Activated gamma-delta T cell treated with anti-CD3 and anti-CD28 coated beads, Interleukin-2, amount 50 U/mL, for 16 hours (primary cell): Measurements from ENCODE around the gene DCLK1.
"Not testable (repeated sequence)": the region's sequence is repeated elsewhere in the genome, so short reads cannot be mapped to it uniquely, and the experiment has no call there.

Experiments used
- DNase-seq: peaks from one replicate; pipeline ENCODE4 v3.0.0-alpha.2; 2020; ENCODE audit warnings: low read depth

Gene DCLK1

GRCh38 chr13:35984287-35984686 lies 146.9 kb downstream of the DCLK1 start:
- no peak for DNase-seq

DNA sequence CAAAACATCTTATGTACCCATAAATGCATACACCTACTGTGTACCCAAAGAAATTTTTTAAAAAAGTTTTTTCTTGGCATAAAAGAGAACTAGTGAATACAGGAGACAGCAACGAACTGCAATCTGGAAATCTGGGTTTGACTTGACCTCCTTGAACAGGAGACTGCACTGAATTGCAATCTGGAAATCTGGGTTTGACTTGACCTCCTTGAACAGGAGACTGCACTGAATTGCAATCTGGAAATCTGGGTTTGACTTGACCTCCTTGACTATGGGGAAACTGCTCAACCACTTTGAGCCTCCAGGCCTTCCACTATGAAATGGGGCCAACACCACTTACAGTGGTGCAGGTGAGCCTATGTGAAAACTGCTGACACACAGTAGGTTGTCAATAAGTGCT lies 147.5 kb downstream of the DCLK1 start:
- not testable (repeated sequence) for DNase-seq

DNA sequence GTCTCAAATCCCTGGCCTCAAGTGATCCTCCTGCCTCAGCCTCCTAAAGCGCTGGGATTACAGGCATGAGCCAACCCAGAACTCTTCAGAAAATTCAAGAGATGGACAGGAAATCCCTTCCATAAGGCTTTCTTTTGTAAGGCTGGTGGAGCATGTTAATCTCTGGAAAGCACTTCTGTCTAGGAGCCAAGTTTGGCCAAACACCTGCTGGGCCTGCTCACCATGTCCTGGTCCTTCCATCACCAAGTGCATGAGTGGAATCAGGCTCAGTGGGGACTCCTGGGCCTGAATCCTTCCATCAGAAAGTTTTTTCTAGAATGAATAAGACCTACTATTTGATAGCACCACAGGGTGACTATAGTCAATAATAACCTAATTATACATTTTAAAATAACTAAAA lies 148.0 kb downstream of the DCLK1 start:
- DNase-seq: no peak

DNA sequence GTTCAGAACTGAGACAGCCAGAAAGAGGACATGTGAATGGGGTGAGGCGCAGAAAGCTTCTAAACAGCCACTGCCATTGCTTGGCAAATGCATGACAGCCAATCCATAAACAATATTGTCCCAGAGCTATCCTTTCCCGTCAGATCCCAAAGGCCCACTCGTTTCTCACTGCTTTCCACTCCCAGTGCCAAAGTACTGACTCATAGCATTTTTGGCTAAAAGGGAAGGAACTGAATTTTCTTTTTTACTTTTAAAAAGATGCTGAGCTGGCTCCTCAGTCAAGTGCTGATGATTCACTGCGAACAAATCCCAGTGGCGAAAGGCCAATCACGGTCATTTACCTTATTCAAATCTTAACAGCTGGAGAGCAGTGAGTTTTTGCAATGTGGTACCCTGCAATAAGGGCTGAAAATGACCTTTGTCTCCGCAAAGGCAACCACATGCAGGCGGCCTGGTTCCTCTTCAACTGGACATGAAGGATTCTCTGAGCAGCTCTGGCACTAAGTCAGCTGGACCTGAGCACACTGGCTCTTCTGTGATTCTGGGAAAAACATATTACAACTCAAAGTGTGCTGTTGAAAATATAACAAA lies 151.7 kb downstream of the DCLK1 start:
- no peak for DNase-seq

DNA sequence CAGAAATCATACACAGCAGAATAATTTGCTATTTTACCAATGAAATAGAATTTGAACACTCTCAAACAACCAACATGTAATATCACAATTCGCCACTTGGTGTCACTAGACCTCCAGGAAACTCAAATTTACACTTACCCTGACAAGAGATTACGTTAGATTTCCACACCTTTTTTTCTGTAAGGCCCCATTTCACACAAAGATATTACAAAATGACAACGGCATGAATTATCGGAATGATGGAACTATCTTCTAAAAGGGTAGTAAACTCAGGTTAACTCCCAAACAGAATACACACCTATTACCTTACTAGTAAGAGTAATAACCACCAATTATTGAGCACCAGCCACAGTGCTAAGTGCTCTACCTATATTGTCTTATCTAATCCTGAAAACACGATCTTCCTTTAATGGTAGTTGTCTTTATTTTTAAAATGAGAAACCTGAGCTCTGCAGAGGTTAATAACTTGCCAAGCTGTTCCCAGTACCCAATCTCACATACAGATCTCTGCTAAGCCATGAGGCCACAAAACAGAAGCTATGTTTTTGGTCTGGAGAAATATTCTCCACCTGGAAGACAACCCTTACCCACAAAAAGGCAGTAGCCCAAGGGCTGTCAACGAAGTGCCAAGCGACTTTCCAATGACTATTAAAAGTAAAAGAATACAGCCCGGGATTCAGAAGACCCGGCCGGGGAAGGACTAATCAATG lies 152.4 kb downstream of the DCLK1 start:
- no peak for DNase-seq

DNA sequence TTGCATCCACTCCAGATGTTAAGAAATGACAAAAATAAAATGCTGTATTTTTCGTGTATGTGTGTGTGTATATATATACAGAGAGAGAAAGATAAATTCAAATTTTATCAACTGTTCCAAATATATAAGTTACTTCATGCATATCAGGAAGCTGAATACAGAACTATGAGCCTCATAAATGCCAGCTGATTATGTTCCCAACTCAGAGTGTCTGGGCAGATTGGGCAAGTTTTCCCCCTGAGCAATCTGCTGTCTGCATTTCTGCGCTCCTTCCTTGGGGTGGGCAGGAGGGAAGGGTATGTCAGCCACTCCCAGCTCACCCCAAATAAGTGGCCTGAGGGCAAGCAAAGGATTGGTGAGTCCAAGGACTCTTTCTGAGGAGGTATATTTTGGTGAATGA lies 154.1 kb downstream of the DCLK1 start:
- DNase-seq: no peak

GRCh38 chr13:35976126-35976525 lies 155.1 kb downstream of the DCLK1 start:
- no peak for DNase-seq

DNA sequence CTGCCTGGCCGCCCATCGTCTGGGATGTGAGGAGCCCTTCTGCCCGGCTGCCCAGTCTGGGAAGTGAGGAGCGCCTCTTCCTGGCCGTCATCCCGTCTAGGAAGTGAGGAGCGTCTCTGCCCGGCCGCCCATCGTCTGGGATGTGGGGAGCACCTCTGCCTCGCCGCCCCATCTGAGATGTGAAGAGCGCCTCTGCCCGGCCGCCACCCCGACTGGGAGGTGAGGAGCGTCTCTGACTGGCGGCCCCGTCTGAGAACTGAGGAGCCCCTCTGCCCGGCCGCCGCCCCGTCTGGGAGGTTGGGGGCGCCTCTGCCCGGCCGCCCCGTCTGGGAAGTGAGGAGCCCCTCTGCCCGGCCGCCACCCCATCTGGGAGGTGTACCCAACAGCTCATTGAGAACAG lies 164.2 kb downstream of the DCLK1 start:
- DNase-seq: not testable (repeated sequence)

- no peak for DNase-seq
These were observed 165.2 kb downstream of the DCLK1 start for GRCh38 chr13:35966024-35966423.

DNA sequence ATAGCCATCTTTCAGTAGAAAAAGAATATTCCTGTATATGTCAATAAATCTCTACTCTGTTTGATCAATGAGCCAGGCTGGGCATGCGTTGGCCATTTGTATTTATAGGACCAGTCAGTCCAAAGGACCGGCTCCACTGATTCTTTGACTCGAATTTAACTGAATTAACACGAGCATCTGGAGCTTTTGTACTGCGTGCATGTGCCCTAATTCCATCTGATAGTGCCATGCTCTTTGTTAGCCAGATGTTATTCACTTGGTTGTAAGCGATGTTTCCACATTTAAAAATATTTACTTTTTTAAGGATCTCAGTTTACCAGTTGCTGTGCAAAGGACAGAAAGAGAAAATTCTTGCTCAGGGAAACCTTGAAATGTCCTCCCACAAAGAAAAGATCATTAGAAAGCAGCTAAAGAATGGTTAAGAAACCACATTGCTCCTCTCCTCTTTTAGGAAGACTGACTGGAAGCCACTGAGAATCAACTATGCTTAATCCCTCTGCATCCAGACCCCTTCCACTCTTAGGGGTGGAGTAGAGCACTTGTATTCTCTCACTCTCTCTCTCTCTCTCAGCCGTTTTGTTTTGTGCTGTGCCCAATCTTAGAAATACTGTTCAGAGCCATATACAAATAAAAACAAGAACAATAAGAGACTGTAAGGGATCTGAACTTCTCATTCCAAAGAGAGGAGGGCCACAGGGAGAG lies 165.8 kb downstream of the DCLK1 start:
- DNase-seq: no peak

- no peak for DNase-seq
These were observed 166.4 kb downstream of the DCLK1 start for GRCh38 chr13:35964863-35965180.

GRCh38 chr13:35964011-35964862 lies 166.9 kb downstream of the DCLK1 start:
- DNase-seq: no peak

DNA sequence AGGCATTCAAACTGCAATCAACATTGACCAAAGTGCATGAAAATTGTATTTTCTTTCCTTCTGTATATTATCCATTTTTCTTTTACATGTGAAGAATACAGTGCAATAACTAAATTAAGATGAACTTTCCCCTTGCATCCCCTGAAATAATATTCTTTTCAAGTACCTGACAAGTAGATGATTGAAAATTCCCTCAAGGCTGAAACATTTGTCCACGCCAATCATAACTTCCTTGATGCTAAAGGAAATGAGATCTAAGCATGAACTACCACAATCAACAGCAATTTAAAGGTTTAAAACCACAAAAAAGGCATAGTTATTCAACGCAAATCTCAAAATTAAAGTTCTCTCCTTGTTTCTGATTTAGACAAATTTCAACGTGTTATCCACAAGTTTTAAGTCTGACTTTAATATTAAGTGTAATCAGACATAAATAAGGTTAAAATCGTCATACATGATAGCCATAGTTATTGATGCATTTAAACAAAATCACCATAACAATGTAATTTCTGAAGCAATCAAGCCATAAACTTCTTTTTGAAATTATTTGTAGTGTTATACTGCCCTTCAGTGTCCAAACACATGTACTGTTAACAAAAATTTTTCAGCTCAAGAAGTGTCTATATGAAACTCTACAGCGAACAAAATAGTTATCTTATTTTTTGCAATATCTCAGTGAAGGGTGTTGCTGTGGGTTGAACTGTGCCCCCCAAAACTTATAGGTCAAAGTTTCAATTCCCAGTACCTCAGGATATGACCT lies 169.5 kb downstream of the DCLK1 start:
- no peak for DNase-seq

DNA sequence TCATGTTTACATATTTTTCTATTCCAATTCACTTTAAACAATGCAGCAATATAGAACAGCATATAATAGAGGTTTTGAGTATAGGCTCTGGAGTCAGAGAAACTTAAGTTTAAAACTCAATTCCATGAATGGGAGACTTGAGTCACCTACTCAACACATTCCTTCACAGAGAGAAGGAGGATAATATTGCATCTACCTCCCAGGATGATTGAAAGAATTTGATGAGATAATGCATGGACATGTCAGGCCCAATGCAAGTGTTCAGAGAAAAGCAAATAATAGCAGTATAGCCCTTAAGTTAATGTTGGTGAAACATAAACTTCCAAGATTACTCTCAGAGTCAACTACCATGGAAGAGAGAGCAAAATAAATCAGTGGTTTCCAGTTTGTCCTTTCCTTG lies 170.2 kb downstream of the DCLK1 start:
- no peak for DNase-seq

GRCh38 chr13:35957996-35958395 lies 173.2 kb downstream of the DCLK1 start:
- no peak for DNase-seq

- DNase-seq: no peak
These were observed 173.9 kb downstream of the DCLK1 start for GRCh38 chr13:35957241-35957731.

DNA sequence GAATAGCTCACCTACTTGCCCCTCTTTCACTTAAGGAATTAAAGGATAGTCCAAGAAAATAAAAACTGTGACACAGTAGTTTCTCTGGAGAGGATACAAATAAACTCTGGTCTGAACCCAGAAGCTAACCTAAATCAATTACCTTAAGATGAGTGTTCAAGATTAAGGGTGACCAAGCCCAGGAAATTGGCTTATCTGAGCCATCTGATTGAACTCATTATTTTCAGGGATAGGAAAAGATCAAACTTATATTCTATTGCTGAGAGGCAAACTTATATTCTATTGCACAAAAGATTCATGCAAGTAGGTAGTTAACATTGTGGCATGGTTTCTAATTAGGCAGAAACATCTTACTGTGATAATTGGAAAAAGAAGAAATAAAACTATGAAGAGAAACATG lies 175.1 kb downstream of the DCLK1 start:
- DNase-seq: no peak

DNA sequence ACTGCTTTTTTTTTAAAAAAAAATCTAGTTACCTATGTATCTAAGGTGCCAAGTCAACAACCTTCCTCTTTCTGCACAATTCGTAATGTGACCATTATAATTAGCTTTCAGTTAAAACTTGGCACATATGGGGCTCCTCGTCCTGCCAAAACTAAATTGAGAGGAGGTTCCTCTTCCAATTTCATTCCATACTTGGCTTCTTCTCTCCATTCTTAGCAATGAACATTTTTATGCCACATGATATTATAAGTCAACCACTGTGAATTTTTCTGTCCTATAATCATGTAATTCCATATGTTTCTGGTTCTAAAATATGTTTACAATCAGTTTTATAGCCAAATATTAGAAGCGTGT lies 177.0 kb downstream of the DCLK1 start:
- no peak for DNase-seq

DNA sequence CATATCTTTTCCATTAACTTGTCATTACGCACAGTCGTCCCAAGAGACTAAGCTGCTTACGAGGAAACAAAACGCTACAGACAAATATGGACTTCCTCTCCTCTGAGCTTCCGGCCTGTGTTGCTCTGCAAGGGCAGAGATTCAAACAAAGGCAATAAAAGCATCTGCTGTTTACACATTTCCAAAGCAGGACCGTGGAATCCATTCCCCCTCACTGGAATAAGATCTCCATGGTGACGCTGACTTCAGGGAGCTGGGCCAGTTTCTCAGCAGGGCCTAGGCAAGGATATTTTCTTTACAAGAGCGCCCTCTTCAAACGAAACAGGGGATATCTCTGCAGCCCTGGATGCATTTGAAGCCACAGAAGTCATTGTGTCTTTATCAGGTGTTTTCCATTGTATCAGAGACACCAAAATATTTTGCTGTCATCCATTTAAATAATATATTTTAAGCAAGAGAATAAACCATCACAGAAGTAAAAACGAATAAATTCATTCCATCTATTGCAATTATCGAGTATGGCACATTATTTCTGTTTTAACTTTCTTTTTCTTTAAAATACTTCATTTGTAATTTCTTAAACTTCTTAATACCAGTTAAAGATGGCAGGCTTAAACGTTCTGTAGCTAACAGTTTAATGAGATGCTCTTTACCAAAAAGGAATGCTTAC lies 177.5 kb downstream of the DCLK1 start:
- no peak for DNase-seq

DNA sequence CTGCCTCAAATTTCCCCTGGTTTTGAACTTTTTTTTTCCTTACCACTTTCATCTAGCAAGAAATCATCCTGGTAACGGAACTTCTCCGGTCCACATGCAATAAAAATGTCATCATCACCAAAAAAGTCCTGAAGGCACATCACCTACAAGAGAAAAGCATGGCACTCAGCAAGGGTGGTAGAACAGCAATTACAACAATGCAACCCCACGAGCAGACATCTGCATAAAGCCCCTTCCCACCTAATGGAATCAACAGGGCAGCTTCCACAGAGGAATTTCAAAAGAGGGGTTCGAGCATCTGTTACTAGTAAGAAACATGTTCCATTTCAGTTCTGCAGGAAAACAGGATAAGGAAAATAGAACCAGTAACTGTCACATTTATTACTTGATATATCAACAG lies 183.9 kb downstream of the DCLK1 start:
- DNase-seq: no peak

DNA sequence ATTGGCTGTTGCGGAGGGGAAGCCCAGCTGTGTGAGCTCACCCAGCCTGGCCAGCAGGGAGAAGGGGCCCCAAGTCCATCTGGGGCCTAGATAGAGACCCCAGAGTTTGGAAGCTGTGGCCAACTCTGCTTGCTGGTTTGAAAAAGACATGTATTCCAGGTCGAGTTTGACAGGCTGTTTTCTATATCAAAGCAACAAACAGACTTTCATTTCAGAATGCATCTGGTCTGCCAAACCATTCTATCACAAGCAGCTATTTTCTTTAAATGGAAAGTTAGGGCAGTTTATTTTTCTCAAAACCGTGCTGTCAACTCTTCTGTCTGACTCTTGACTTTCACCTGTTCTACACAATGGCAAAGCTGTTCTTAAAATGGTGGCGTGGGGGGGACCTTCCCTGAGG lies 185.8 kb downstream of the DCLK1 start:
- DNase-seq: no peak
